HepG2 (cell line): Measurements from ENCODE around the gene ITK. TPM values are rescaled to one million over a fixed set of nuclear protein-coding genes. Genes with fewer than 3 reads are reported as not detected.

Experiments used
- FOXP1 ChIP-seq, 2 experiments: fragments of 450-650 bp in 1 of 2; IDR thresholded peaks; 2 replicates each; pipeline ENCODE4 v1.6.1; 2017 to 2018; ENCODE audit warnings: antibody characterized with exemption in 1 of 2
- GABPA ChIP-seq, 2 experiments: IDR thresholded peaks; 2 replicates each; pipeline ENCODE4 v1.6.1; 2011 to 2016; ENCODE audit warnings: low read depth in 2 of 2, low read length in 1 of 2, missing biosample characterization in 1 of 2, missing genetic modification characterization in 1 of 2
- HDAC2 ChIP-seq: sonication (generic); formaldehyde crosslinking; IDR thresholded peaks from 2 replicates; pipeline ENCODE4 v1.4.0; 2020; ENCODE audit warnings: missing genetic modification reagents
- HNF4G ChIP-seq, 2 experiments: sonication (generic) in 1 of 2; formaldehyde crosslinking in 1 of 2; IDR thresholded peaks; 2 replicates each; pipeline versions ENCODE4 v1.4.0 to v1.6.1; 2011 to 2020; ENCODE audit warnings: borderline replicate concordance in 2 of 2, low read depth in 2 of 2, mild to moderate bottlenecking in 2 of 2, low read length in 1 of 2, missing genetic modification reagents in 1 of 2, moderate library complexity in 1 of 2
- JARID2 ChIP-seq: sonication (generic); formaldehyde crosslinking; IDR thresholded peaks from 2 replicates; pipeline ENCODE4 v1.8.1; 2023; ENCODE audit warnings: missing genetic modification reagents, inconsistent platforms; ENCODE audit not compliant: insufficient replicate concordance
- JUND ChIP-seq: sonication (generic); formaldehyde crosslinking; IDR thresholded peaks from 2 replicates; pipeline ENCODE4 v1.8.0; 2022; ENCODE audit warnings: mild to moderate bottlenecking, missing genetic modification reagents
- MAFF ChIP-seq: IDR thresholded peaks from 2 replicates; pipeline ENCODE4 v1.6.1; 2011; ENCODE audit warnings: low read depth, low read length, improper control_type of control experiment
- MIER2 ChIP-seq: IDR thresholded peaks from 2 replicates; pipeline ENCODE4 v1.6.1; 2016; ENCODE audit warnings: missing biosample characterization, missing genetic modification reagents
- NKX3-1 ChIP-seq: sonication (generic); formaldehyde crosslinking; IDR thresholded peaks from 2 replicates; pipeline ENCODE4 v1.5.0; 2020; ENCODE audit warnings: missing genetic modification reagents
- RFX5 ChIP-seq: IDR thresholded peaks from 2 replicates; pipeline ENCODE4 v1.6.1; 2011; ENCODE audit warnings: low read depth, low read length, improper control_type of control experiment
- SALL2 ChIP-seq: sonication (generic); formaldehyde crosslinking; IDR thresholded peaks from 2 replicates; pipeline ENCODE4 v1.8.1; 2023; ENCODE audit warnings: mild to moderate bottlenecking, missing genetic modification reagents, inconsistent platforms
- TBX3 ChIP-seq: fragments of 450-650 bp; IDR thresholded peaks from 2 replicates; pipeline ENCODE4 v1.6.1; 2017; ENCODE audit warnings: antibody characterized with exemption, mild to moderate bottlenecking, inconsistent platforms, borderline replicate concordance
- ZFP36L2 ChIP-seq: sonication (generic); formaldehyde crosslinking; IDR thresholded peaks from 2 replicates; pipeline ENCODE4 v1.4.0; 2020; ENCODE audit warnings: missing genetic modification reagents
- ZFP62 ChIP-seq: sonication (generic); formaldehyde crosslinking; IDR thresholded peaks from 2 replicates; pipeline ENCODE4 v1.4.0; 2020; ENCODE audit warnings: missing genetic modification reagents
- ZFP91 ChIP-seq: sonication (generic); formaldehyde crosslinking; IDR thresholded peaks from 2 replicates; pipeline ENCODE4 v1.9.0; 2022; ENCODE audit warnings: missing genetic modification reagents, mild to moderate bottlenecking, borderline replicate concordance
- ZNF12 ChIP-seq: sonication (generic); formaldehyde crosslinking; IDR thresholded peaks from 2 replicates; pipeline ENCODE4 v1.5.0; 2020; ENCODE audit warnings: missing genetic modification reagents
- ZNF761 ChIP-seq: sonication (generic); formaldehyde crosslinking; conservative IDR thresholded peaks from 2 replicates; pipeline ENCODE4 v1.4.0; 2020; ENCODE audit warnings: mild to moderate bottlenecking, missing genetic modification reagents
- ZNF788 ChIP-seq: sonication (generic); formaldehyde crosslinking; IDR thresholded peaks from 2 replicates; pipeline ENCODE4 v1.5.0; 2020; ENCODE audit warnings: mild to moderate bottlenecking, missing genetic modification reagents, borderline replicate concordance
- ZNF816 ChIP-seq: sonication (generic); formaldehyde crosslinking; IDR thresholded peaks from 2 replicates; pipeline ENCODE4 v1.8.0; 2022; ENCODE audit warnings: missing genetic modification reagents, mild to moderate bottlenecking, borderline replicate concordance
- ZNF883 ChIP-seq: sonication (generic); formaldehyde crosslinking; IDR thresholded peaks from 2 replicates; pipeline ENCODE4 v1.5.1; 2020; ENCODE audit warnings: mild to moderate bottlenecking, missing genetic modification reagents; ENCODE audit errors: not compliant biosample characterization
- ZSCAN22 ChIP-seq: sonication (generic); formaldehyde crosslinking; IDR thresholded peaks from 2 replicates; pipeline ENCODE4 v1.4.0; 2020; ENCODE audit warnings: mild to moderate bottlenecking, missing genetic modification reagents
- ZSCAN30 ChIP-seq: sonication (generic); formaldehyde crosslinking; IDR thresholded peaks from 2 replicates; pipeline ENCODE4 v1.5.0; 2020; ENCODE audit warnings: mild to moderate bottlenecking, missing genetic modification reagents
- ZZZ3 ChIP-seq: sonication (generic); formaldehyde crosslinking; IDR thresholded peaks from 2 replicates; pipeline ENCODE4 v1.4.0; 2020; ENCODE audit warnings: missing genetic modification reagents, mild to moderate bottlenecking, borderline replicate concordance
- polyA plus RNA-seq, 8 experiments: library from polyadenylated mRNA; depleted of rRNA in 3 of 8; stranded (reverse) in 7 of 8; unstranded in 1 of 8; fragments of >200 nt; fragmentation: Illumina TruSeq in 4 of 8; extraction: Trizol in 4 of 8; gene quantifications; 2 replicates each; pipeline versions ENCODE4 v1.2.1 to v1.2.3, GENCODE V29; 2011 to 2016; ENCODE audit warnings: low read depth in 4 of 8, missing spikeins in 1 of 8, mixed read lengths in 1 of 8; ENCODE audit not compliant: insufficient read depth in 1 of 8
- total RNA-seq, 5 experiments: library from RNA; depleted of rRNA; stranded (reverse); fragments of >200 nt; fragmentation: Illumina TruSeq; extraction: Trizol; gene quantifications; 2 replicates each; pipeline ENCODE4 v1.2.3, GENCODE V29; 2016; ENCODE audit warnings: low read depth in 1 of 5
- TF ChIP-seq, protein P1 (sequence below): sonication (generic); formaldehyde crosslinking; IDR thresholded peaks from 2 replicates; pipeline ENCODE4 v1.4.0; 2020; ENCODE audit warnings: missing genetic modification reagents, borderline replicate concordance
- TF ChIP-seq, protein P2 (sequence below): IDR thresholded peaks from 2 replicates; pipeline ENCODE4 v1.6.1; 2018; ENCODE audit warnings: missing genetic modification reagents, mild to moderate bottlenecking, missing compliant biosample characterization

The ITK gene
- total and polyA plus RNA-seq, 2 of the 13 experiments (the other 11 are each of a cell fraction or from before 2014, with no cell fraction given), result 0.01 TPM; not detected in 1

- TF ChIP-seq MAFF, result peak; percentile 53
- TF ChIP-seq, protein P1, sequence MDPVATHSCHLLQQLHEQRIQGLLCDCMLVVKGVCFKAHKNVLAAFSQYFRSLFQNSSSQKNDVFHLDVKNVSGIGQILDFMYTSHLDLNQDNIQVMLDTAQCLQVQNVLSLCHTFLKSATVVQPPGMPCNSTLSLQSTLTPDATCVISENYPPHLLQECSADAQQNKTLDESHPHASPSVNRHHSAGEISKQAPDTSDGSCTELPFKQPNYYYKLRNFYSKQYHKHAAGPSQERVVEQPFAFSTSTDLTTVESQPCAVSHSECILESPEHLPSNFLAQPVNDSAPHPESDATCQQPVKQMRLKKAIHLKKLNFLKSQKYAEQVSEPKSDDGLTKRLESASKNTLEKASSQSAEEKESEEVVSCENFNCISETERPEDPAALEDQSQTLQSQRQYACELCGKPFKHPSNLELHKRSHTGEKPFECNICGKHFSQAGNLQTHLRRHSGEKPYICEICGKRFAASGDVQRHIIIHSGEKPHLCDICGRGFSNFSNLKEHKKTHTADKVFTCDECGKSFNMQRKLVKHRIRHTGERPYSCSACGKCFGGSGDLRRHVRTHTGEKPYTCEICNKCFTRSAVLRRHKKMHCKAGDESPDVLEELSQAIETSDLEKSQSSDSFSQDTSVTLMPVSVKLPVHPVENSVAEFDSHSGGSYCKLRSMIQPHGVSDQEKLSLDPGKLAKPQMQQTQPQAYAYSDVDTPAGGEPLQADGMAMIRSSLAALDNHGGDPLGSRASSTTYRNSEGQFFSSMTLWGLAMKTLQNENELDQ (CRISPR knock-in tag), result no peak
- peak; percentile 93; the same call in 1 of the 2 replicates for TF ChIP-seq ZNF788
- TF ChIP-seq JUND, result no peak; the same call in 1 of the 2 replicates
- TF ChIP-seq MIER2 (CRISPR knock-in tag), result peak; percentile 61; the same call in 1 of the 2 replicates
- TF ChIP-seq TBX3, result peak; percentile 94
- TF ChIP-seq ZNF816 (CRISPR knock-in tag), result peak; percentile 80; the same call in 1 of the 2 replicates
- TF ChIP-seq HNF4G (IDR thresholded peaks at IDR 0.05; ENCODE audit: borderline replicate concordance, low read depth, low read length), result peak; percentile 86
- TF ChIP-seq HNF4G (CRISPR knock-in tag; IDR thresholded peaks at IDR 0.05; ENCODE audit: borderline replicate concordance, low read depth), result peak; percentile 92
- no peak for TF ChIP-seq ZNF883
- no peak for TF ChIP-seq GABPA (IDR thresholded peaks at IDR 0.05; ENCODE audit: low read depth, low read length)
- TF ChIP-seq GABPA (CRISPR knock-in tag; IDR thresholded peaks at IDR 0.05; ENCODE audit: low read depth), result peak; percentile 72
- no peak for TF ChIP-seq RFX5
- TF ChIP-seq, protein P2, sequence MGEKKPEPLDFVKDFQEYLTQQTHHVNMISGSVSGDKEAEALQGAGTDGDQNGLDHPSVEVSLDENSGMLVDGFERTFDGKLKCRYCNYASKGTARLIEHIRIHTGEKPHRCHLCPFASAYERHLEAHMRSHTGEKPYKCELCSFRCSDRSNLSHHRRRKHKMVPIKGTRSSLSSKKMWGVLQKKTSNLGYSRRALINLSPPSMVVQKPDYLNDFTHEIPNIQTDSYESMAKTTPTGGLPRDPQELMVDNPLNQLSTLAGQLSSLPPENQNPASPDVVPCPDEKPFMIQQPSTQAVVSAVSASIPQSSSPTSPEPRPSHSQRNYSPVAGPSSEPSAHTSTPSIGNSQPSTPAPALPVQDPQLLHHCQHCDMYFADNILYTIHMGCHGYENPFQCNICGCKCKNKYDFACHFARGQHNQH (CRISPR knock-in tag), result peak; percentile 97
- peak; percentile 90 for TF ChIP-seq ZSCAN30 (CRISPR knock-in tag)
- no peak for TF ChIP-seq FOXP1 (IDR thresholded peaks at IDR 0.05)
- TF ChIP-seq FOXP1 (CRISPR knock-in tag; IDR thresholded peaks at IDR 0.05), result peak; percentile 74
- peak; percentile 99 for TF ChIP-seq HDAC2 (CRISPR knock-in tag)
- TF ChIP-seq ZSCAN22 (CRISPR knock-in tag), result no peak; the same call in 1 of the 2 replicates
- peak; percentile 76; the same call in 1 of the 2 replicates for TF ChIP-seq ZNF761 (CRISPR knock-in tag)
- TF ChIP-seq ZFP36L2, result no peak
- TF ChIP-seq ZNF12 (CRISPR knock-in tag), result peak; percentile 85
- TF ChIP-seq ZFP62, result no peak
- no peak for TF ChIP-seq NKX3-1 (CRISPR knock-in tag)
- TF ChIP-seq ZZZ3 (CRISPR knock-in tag), result peak; percentile 49; the same call in 1 of the 2 replicates
- peak; percentile 82 for TF ChIP-seq JARID2
- peak; percentile 59; the same call in 1 of the 2 replicates for TF ChIP-seq ZFP91 (CRISPR knock-in tag)
- TF ChIP-seq SALL2 (CRISPR knock-in tag), result no peak
Observed at GRCh38 chr5:157290981-157291711, 110.5 kb downstream of the ITK start (continued).
